NCI-H187 (cell line): Measurements from ENCODE around the gene RENBP.

Source experiments
- DNase-seq, 2 experiments: peaks; one replicate each; lab custom pipeline; 2025; lab: John Stamatoyannopoulos, UW

RENBP gene

DNA sequence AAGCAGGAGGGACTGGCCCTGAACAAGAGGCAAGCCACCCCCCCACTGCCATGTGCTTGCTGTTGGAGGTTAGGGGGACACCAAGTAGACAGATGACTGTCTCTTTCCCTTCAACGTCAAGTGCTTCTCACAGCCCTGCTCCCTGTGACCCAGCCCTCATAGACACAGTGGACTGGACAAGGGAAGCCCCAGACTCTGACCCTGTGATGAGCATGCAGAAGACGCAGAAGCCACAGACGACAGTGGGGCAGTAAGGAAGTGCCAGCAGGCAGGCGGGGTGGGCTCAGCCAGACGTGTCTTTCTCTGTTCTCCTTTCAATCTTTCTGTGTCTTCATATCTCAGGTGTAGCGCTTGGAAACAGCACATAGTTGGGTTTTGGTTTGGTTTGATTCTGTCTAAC, 56.1 kb downstream of the RENBP start:
- no peak for DNase-seq

DNA sequence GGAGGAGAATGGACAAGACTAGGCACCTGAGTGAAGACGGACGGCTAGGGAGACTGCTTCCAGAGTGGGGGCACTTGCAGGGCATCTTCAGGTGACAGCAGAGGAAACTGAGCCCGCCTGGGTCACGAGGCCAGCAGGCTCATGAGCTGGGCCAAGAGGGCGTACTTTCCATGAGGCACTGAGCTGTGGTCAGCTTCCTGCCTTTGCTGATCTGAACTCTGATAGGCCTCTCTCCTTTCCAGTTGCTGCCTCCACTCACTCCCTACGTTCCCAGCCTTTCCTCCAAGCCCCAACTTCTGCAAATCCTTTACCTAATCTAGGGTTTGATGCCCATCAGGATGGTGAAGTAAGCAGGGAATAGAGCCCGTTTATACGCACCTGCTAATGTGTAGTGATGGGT, 57.1 kb downstream of the RENBP start:
- no peak for DNase-seq

GRCh38 chrX:153886915-153887314, 57.5 kb downstream of the RENBP start:
- DNase-seq = no peak

- DNase-seq = peak in 1 of 2 experiments; percentile 47
These were observed 58.2 kb downstream of the RENBP start, which contains the start of gene L1CAM for GRCh38 chrX:153885968-153886903. Gene L1CAM, minus strand, starts transcription at chrX:153886173. Its CDS starts 10,337 bp downstream, at chrX:153875836.
